ENCODE data around the gene CLEC20A. TPM values are rescaled to one million over a fixed set of nuclear protein-coding genes. Genes with fewer than 3 reads are reported as not detected.
A peak's percentile ranks its signal among the peaks of the same experiment; 100 is the strongest.

CLEC20A gene
- total RNA-seq, 1 experiment from 2014 or later, result not detected

DNA sequence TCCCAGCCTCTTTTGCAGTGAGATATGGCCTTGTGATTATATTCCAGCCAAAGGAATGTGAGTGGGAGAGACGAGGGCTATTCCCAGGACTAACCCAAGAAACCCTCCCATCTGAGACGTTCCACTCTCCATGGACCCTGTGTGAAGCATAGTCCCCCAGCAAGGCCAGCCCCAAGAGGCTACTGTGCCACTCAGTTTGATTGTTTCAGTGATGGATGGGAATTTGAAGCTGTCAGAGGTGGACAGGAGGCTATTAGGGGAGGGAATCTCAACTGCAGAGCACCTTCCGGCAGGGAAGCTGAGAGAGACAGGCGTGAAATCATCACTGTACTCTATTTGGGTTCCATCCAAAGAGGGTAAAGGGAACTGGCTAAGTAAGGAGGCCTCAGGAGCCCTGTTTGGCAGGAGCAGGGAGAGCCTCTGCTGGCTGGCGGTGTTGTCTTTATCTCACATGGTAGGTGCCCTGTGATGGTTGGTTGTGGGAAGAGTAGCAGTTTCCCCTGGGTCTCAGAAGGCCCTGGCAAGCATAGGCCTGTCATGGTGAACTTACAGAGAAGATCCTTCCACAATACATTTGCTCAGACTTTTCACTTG lies 12.7 kb upstream of the CLEC20A start:
- Histone ChIP-seq H3K4me1 (peaks cover 13% of the 10 kb centered on the region), H3K27me3 (replicated peaks; ENCODE audit: control insufficient read depth, insufficient read depth, low read length) (no peaks in the 10 kb centered on the region), H3K4me3 (ENCODE audit: low read depth, low read length) (no peak overlapping the region), H3K9me3 (no peaks in the 10 kb centered on the region), H3K36me3 (ENCODE audit: control insufficient read depth, insufficient read depth, low read length) (no peaks in the 10 kb centered on the region)
- intact Hi-C loops (cut with micrococcal nuclease; ENCODE audit: unreplicated experiment), result loop anchor here (10.0 kb wide), 1 partner anchor 555 kb away; no protein-coding TSS in a partner anchor
- H3K36me3 Mint-ChIP-seq (ENCODE audit: insufficient read depth, unreplicated experiment), result no peaks in the 10 kb centered on the region
- H3K4me1 Mint-ChIP-seq (ENCODE audit: low read depth, unreplicated experiment), result peaks cover 20% of the 10 kb centered on the region
- BruUV-seq (replicated peaks), result no TSS peak
- H3K4me3 Mint-ChIP-seq (ENCODE audit: unreplicated experiment), result no peak overlapping the region
- ChIA-PET POLR2A (no interaction called here), CTCF (no interaction called here)
- H3K9me3 Mint-ChIP-seq (ENCODE audit: unreplicated experiment), result no peaks in the 10 kb centered on the region
- H3K27ac Mint-ChIP-seq (ENCODE audit: unreplicated experiment), result no peak overlapping the region
- TF ChIP-seq, protein P1, sequence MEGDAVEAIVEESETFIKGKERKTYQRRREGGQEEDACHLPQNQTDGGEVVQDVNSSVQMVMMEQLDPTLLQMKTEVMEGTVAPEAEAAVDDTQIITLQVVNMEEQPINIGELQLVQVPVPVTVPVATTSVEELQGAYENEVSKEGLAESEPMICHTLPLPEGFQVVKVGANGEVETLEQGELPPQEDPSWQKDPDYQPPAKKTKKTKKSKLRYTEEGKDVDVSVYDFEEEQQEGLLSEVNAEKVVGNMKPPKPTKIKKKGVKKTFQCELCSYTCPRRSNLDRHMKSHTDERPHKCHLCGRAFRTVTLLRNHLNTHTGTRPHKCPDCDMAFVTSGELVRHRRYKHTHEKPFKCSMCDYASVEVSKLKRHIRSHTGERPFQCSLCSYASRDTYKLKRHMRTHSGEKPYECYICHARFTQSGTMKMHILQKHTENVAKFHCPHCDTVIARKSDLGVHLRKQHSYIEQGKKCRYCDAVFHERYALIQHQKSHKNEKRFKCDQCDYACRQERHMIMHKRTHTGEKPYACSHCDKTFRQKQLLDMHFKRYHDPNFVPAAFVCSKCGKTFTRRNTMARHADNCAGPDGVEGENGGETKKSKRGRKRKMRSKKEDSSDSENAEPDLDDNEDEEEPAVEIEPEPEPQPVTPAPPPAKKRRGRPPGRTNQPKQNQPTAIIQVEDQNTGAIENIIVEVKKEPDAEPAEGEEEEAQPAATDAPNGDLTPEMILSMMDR (IDR thresholded peaks at IDR 0.05; ENCODE audit: insufficient read depth in 1 of 2, low read depth in 1 of 2, low read length in 1 of 2, severe bottlenecking in 1 of 2, unreplicated experiment in 1 of 2), result no peak
- no peak for DNase-seq
- no peaks in the 10 kb centered on the region for H3K27me3 Mint-ChIP-seq (ENCODE audit: insufficient read depth, unreplicated experiment)

GRCh38 chr1:178506669-178507068 lies 9.9 kb upstream of the CLEC20A start:
- no peaks in the 10 kb centered on the region for H3K27me3 Mint-ChIP-seq (ENCODE audit: insufficient read depth, unreplicated experiment)
- Histone ChIP-seq H3K4me3 (ENCODE audit: low read depth, low read length) (no peak overlapping the region), H3K36me3 (ENCODE audit: control insufficient read depth, insufficient read depth, low read length) (no peaks in the 10 kb centered on the region), H3K9me3 (no peaks in the 10 kb centered on the region), H3K27me3 (replicated peaks; ENCODE audit: control insufficient read depth, insufficient read depth, low read length) (no peaks in the 10 kb centered on the region), H3K4me1 (peaks cover 13% of the 10 kb centered on the region)
- no peaks in the 10 kb centered on the region for H3K36me3 Mint-ChIP-seq (ENCODE audit: insufficient read depth, unreplicated experiment)
- H3K4me1 Mint-ChIP-seq (ENCODE audit: low read depth, unreplicated experiment), result peaks cover 20% of the 10 kb centered on the region
- H3K4me3 Mint-ChIP-seq (ENCODE audit: unreplicated experiment), result no peak overlapping the region
- TF ChIP-seq, protein P1 (IDR thresholded peaks at IDR 0.05; ENCODE audit: insufficient read depth in 1 of 2, low read depth in 1 of 2, low read length in 1 of 2, severe bottlenecking in 1 of 2, unreplicated experiment in 1 of 2), result no peak
- ChIA-PET POLR2A (no interaction called here), CTCF (interaction anchor here (0.9 to 1.3 kb wide), 2 partner anchors 30 to 496 kb away, joined by 3 to 4 read pairs; no protein-coding TSS in a partner anchor)
- H3K27ac Mint-ChIP-seq (ENCODE audit: unreplicated experiment), result peak overlapping the region; percentile 56
- DNase-seq, result peak; percentile 67 to 80
- H3K9me3 Mint-ChIP-seq (ENCODE audit: unreplicated experiment), result no peaks in the 10 kb centered on the region
- intact Hi-C loops (cut with micrococcal nuclease; ENCODE audit: unreplicated experiment), result loop anchor here (10.0 kb wide), 1 partner anchor 552 kb away; no protein-coding TSS in a partner anchor
- no TSS peak for BruUV-seq (replicated peaks)

DNA sequence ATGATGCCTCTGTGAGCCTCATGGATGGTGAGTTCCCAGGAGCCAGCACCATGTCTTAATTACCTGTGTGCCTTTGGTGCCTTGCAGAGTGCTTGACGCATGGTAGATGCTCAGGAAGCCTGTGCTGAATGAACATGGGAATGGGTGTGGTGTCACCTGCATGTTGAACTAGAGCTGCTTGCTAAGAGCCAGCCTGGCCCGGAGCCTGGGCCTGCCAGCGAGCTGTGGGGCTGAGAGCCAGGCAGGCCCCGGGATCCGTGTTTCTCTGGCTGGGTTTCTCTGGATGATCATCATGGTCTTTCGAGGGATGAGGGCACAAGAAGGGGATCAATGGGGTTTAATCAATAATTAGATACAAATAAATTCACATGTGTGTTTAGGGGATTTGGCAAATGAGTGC lies 9.4 kb upstream of the CLEC20A start:
- Histone ChIP-seq H3K27me3 (replicated peaks; ENCODE audit: control insufficient read depth, insufficient read depth, low read length) (no peaks in the 10 kb centered on the region), H3K4me3 (ENCODE audit: low read depth, low read length) (no peak overlapping the region), H3K36me3 (ENCODE audit: control insufficient read depth, insufficient read depth, low read length) (no peaks in the 10 kb centered on the region), H3K9me3 (no peaks in the 10 kb centered on the region), H3K4me1 (peaks cover 13% of the 10 kb centered on the region)
- H3K27ac Mint-ChIP-seq (ENCODE audit: unreplicated experiment), result peak overlapping the region; percentile 56
- intact Hi-C loops (cut with micrococcal nuclease; ENCODE audit: unreplicated experiment), result loop anchor here (10.0 kb wide), 1 partner anchor 551 kb away; no protein-coding TSS in a partner anchor
- no peaks in the 10 kb centered on the region for H3K9me3 Mint-ChIP-seq (ENCODE audit: unreplicated experiment)
- no peaks in the 10 kb centered on the region for H3K27me3 Mint-ChIP-seq (ENCODE audit: insufficient read depth, unreplicated experiment)
- ChIA-PET CTCF (interaction anchor here (0.9 to 1.3 kb wide), 2 partner anchors 31 to 496 kb away, joined by 3 to 4 read pairs; no protein-coding TSS in a partner anchor), POLR2A (no interaction called here)
- H3K4me3 Mint-ChIP-seq (ENCODE audit: unreplicated experiment), result no peak overlapping the region
- TF ChIP-seq, protein P1 (IDR thresholded peaks at IDR 0.05; ENCODE audit: insufficient read depth in 1 of 2, low read depth in 1 of 2, low read length in 1 of 2, severe bottlenecking in 1 of 2, unreplicated experiment in 1 of 2), result no peak
- no peak for DNase-seq
- H3K36me3 Mint-ChIP-seq (ENCODE audit: insufficient read depth, unreplicated experiment), result no peaks in the 10 kb centered on the region
- BruUV-seq (replicated peaks), result no TSS peak
- peaks cover 20% of the 10 kb centered on the region for H3K4me1 Mint-ChIP-seq (ENCODE audit: low read depth, unreplicated experiment)

All from Caco-2 (cell line).